Ovary (tissue), 9 donors: ENCODE data around the gene POLR3B. TPM values are rescaled to one million over a fixed set of nuclear protein-coding genes. Genes with fewer than 3 reads are reported as not detected.
A peak's percentile ranks its signal among the peaks of the same experiment; 100 is the strongest.

Source experiments
- DNase-seq, 5 donors: peaks; one replicate each; pipeline ENCODE4 v3.0.0-alpha.2; 2019 to 2020
- H3K27ac ChIP-seq, 2 donors: fragments of 200-600 bp; one replicate each; pipeline versions ENCODE4 v1.5.1 to v1.8.0; 2019 to 2022
- H3K27me3 ChIP-seq: fragments of 200-600 bp; one replicate; pipeline ENCODE4 v1.8.0; 2022
- H3K36me3 ChIP-seq: fragments of 200-600 bp; sonication (generic); one replicate; pipeline ENCODE4 v1.5.1; 2019
- H3K4me1 ChIP-seq: one replicate; pipeline ENCODE4 v1.8.1; 2013; ENCODE audit warnings: mild to moderate bottlenecking, moderate library complexity; ENCODE audit not compliant: insufficient read depth
- H3K4me3 ChIP-seq: fragments of 200-600 bp; sonication (generic); one replicate; pipeline ENCODE4 v1.5.1; 2017
- H3K9me3 ChIP-seq, 2 donors: fragments of 200-600 bp in 1 of 2; sonication (generic) in 1 of 2; one replicate each; pipeline versions ENCODE4 v1.5.1 to v1.8.1; 2013 to 2019; ENCODE audit warnings: mild to moderate bottlenecking in 1 of 2, moderate library complexity in 1 of 2
- CTCF ChIP-seq, 3 donors: fragments of 450-650 bp in 2 of 3; fragments of 200-600 bp in 1 of 3; IDR thresholded peaks; one replicate each; pipeline versions ENCODE4 v1.5.1 to v1.8.0; 2016 to 2022; ENCODE audit warnings: antibody characterized with exemption in 3 of 3, mild to moderate bottlenecking in 1 of 3
- EP300 ChIP-seq: sonication (generic); formaldehyde crosslinking; IDR thresholded peaks from one replicate; pipeline ENCODE4 v1.6.1; 2017; ENCODE audit warnings: antibody characterized with exemption
- POLR2A ChIP-seq: fragments of 450-650 bp; IDR thresholded peaks from one replicate; pipeline ENCODE4 v1.6.1; 2017; ENCODE audit warnings: antibody characterized with exemption, mild to moderate bottlenecking, moderate library complexity
- WGBS, 3 donors: extraction: QIAGEN DNeasy Blood & Tissue Kit in 1 of 3; methylation state at CpG; one replicate each; pipeline versions ENCODE4 v1.1.5 to v1.1.7; 2013 to 2017; 5-methylcytosine and 5-hydroxymethylcytosine counted together
- intact Hi-C, 4 donors: fragments of 100-400 bp; cut with DNase I; formaldehyde crosslinking; loops; one replicate each; pipeline versions ENCODE4 v1.11.0 to v1.15.1; 2022 to 2023
- polyA plus RNA-seq, 2 donors: library from polyadenylated mRNA; stranded (reverse); fragments of 200-250 nt in 1 of 2; fragments of 350-450 nt in 1 of 2; fragmentation: Illumina TruSeq in 1 of 2; extraction: RNeasy Lipid Tissue Mini Kit (QIAGEN cat#74804) in 1 of 2; gene quantifications; one replicate each; pipeline ENCODE4 v1.2.3, GENCODE V29; 2013 to 2014
- total RNA-seq, 7 donors: library from RNA; depleted of rRNA in 2 of 7; stranded (reverse); fragments of >200 nt in 2 of 7; fragmentation: NEBNext Ultra II Directional in 3 of 7; extraction: Animal tissue kit (Norgen Biotek cat#: 25700) in 3 of 7; gene quantifications; one replicate each; pipeline versions ENCODE4 v1.1.0 to v1.2.4, GENCODE V29; 2016 to 2023
- donor health status: DM: no; HTN: no; CAD: no; lungs with moderate emphysema.
- donor health status: DM: no; HTN: no; CAD: no.
- donor health status: Bipolar disorder and iron deficiency.
- donor health status: DM: yes; HTN: yes; CAD: no.
- donor health status: DM: no; HTN: no; CAD: no.
- donor health status: DM: yes; HTN: yes; CAD: no.

Gene POLR3B
- total and polyA plus RNA-seq, 9 donors, result 3.1 to 15.7 (median 9.7) TPM

- TF ChIP-seq CTCF (IDR thresholded peaks at IDR 0.05), result no peak
- no peak for TF ChIP-seq EP300
- no peak for TF ChIP-seq POLR2A
- no peak overlapping the region for H3K27ac ChIP-seq
- DNase-seq, result no peak
- H3K4me3 ChIP-seq, result no peak overlapping the region
- intact Hi-C loops, result loop anchor here in 1 of 4 donors (10.0 kb wide), 1 partner anchor 352 kb away; no protein-coding TSS in a partner anchor
- H3K9me3 ChIP-seq, result no peaks in the 10 kb centered on the region
- 95 to 100% (median 98%) methylated on average over 1 of the region's 1 CpG for WGBS, 3 donors
- no peaks in the 10 kb centered on the region for H3K36me3 ChIP-seq
- H3K27me3 ChIP-seq, result no peaks in the 10 kb centered on the region
- H3K4me1 ChIP-seq, result no peaks in the 10 kb centered on the region
Observed at GRCh38 chr12:106412563-106412962, 55.0 kb downstream of the POLR3B start.

- no peaks in the 10 kb centered on the region for H3K9me3 ChIP-seq
- H3K27me3 ChIP-seq, result no peaks in the 10 kb centered on the region
- no peak overlapping the region for H3K27ac ChIP-seq
- no peak for TF ChIP-seq EP300
- no peak for TF ChIP-seq CTCF (IDR thresholded peaks at IDR 0.05)
- TF ChIP-seq POLR2A, result no peak
- H3K4me3 ChIP-seq, result no peak overlapping the region
- intact Hi-C loops, result loop anchor here in 1 of 4 donors (10.0 kb wide), 1 partner anchor 350 kb away; no protein-coding TSS in a partner anchor
- H3K36me3 ChIP-seq, result no peaks in the 10 kb centered on the region
- DNase-seq, result no peak
- H3K4me1 ChIP-seq, result peaks cover 3% of the 10 kb centered on the region
Observed at GRCh38 chr12:106415134-106415533, 57.6 kb downstream of the POLR3B start.

GRCh38 chr12:106416273-106416672 lies 58.7 kb downstream of the POLR3B start:
- DNase-seq, result peak in 2 of 5 donors; percentile 28 to 50
- intact Hi-C loops, result loop anchor here in 1 of 4 donors (10.0 kb wide), 1 partner anchor 349 kb away; no protein-coding TSS in a partner anchor
- TF ChIP-seq CTCF (IDR thresholded peaks at IDR 0.05) (no peak), POLR2A (no peak), EP300 (no peak)
- Histone ChIP-seq H3K36me3 (no peaks in the 10 kb centered on the region), H3K27ac (no peak overlapping the region), H3K4me3 (no peak overlapping the region), H3K4me1 (peaks cover 3% of the 10 kb centered on the region), H3K9me3 (no peaks in the 10 kb centered on the region), H3K27me3 (no peaks in the 10 kb centered on the region)
- WGBS, 3 donors, result 62 to 73% (median 64%) methylated on average over 2 of the region's 2 CpGs

- H3K4me1 ChIP-seq, result peaks cover 3% of the 10 kb centered on the region
- no peaks in the 10 kb centered on the region for H3K27me3 ChIP-seq
- no peak overlapping the region for H3K4me3 ChIP-seq
- no peaks in the 10 kb centered on the region for H3K36me3 ChIP-seq
- WGBS, 3 donors, result 51 to 59% (median 57%) methylated on average over 7 of the region's 7 CpGs
- intact Hi-C loops, result loop anchor here in 1 of 4 donors (10.0 kb wide), 1 partner anchor 347 kb away; no protein-coding TSS in a partner anchor
- TF ChIP-seq POLR2A (no peak), CTCF (IDR thresholded peaks at IDR 0.05) (no peak), EP300 (no peak)
- peak in 1 of 5 donors; percentile 16 for DNase-seq
- H3K27ac ChIP-seq, result peak overlapping the region; percentile 25 to 42
- H3K9me3 ChIP-seq, result no peaks in the 10 kb centered on the region
Observed at GRCh38 chr12:106417926-106418910, 60.7 kb downstream of the POLR3B start.
